Fibroblast of peridontal ligament (primary cell): ENCODE measurements around the gene ARPC1B.

ENCODE experiments used
- DNase-seq: peaks from one replicate; pipeline ENCODE4 v3.0.0-alpha.2; 2010; ENCODE audit errors: extremely low read depth

The ARPC1B gene

DNA sequence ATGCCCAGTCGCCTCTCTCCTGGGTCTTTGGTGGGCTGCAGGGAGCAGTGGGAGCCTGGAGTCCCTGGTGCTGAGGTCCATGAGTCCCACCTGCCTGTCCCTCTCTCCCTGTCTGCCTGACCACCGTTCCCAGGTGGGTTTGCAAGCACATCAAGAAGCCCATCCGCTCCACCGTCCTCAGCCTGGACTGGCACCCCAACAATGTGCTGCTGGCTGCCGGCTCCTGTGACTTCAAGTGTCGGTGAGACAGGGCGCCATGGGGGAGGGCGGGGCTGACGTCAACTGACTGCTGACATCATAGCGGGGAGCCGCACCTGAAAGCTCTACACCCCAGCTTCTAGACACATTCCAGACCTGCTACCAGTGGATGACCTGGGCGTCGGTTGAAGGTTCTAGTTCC is 15.2 kb downstream of the ARPC1B start:
- DNase-seq = no peak

DNA sequence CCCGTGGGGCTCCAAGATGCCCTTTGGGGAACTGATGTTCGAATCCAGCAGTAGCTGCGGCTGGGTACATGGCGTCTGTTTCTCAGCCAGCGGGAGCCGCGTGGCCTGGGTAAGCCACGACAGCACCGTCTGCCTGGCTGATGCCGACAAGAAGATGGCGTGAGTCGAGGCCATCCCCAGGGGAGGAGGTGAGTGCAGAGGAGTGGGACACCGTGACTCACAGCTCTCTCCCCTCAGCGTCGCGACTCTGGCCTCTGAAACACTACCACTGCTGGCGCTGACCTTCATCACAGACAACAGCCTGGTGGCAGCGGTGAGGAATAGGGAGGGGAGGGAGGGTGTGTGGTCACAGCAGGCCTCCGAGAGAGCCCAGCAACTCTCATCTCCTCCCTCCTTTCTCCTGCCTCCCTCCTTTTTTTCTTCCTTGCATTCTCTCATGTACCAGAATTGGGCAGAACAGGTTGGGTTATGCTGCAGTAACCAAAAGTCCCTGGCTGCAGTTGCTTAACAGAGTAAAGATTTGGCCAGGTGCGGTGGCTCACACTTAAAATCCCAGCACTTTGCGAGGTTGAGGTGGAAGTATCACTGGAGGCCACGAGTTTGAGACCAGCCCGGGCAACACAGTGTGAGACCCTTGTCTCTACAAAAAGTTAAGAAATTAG is 16.5 kb downstream of the ARPC1B start:
- DNase-seq = no peak

DNA sequence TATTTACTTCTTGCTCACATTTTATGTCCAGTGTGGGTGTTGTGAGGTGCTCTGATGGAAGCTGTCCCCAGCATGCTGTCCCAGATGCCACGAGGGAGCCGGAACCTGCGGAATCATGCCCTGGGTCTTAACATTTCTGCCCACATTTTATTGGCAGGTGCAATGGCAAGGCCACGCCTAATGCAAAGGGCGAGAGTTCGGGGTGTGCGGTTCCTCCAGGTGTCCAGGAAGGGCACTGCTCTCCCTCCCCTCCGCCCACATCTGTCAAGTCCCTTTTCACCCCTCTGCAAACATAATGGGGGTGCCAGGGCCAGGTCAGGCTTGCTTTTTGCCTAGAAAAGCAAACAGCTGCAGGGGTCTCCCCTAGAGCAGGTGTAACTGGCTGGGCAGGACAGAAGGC is 17.5 kb downstream of the ARPC1B start:
- DNase-seq = no peak

DNA sequence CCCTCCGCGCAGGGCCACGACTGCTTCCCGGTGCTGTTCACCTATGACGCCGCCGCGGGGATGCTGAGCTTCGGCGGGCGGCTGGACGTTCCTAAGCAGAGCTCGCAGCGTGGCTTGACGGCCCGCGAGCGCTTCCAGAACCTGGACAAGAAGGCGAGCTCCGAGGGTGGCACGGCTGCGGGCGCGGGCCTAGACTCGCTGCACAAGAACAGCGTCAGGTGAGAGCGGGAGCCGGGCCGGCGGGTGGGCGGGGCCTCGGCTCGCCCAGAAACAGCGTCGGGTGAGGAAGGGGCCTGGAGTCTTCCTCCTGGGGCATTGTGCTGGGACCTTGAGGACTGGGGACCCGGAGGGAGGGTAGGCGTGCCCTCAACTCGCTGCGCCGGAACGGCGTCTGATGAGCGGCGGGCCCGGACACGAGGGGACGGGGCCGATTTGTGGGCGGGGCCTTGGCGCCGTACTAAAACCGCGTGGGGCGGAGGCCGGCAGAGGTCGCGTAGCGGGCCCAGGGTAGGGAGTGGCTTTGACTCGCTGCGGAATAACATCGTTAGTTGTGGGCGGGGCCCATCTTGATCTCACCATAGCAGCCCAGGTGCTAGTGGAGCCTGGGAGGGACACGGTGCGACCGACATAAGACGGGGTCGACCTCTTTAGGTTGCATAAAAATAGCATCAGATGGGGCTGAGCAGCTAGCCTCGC is 18.3 kb downstream of the ARPC1B start:
- DNase-seq = no peak

DNA sequence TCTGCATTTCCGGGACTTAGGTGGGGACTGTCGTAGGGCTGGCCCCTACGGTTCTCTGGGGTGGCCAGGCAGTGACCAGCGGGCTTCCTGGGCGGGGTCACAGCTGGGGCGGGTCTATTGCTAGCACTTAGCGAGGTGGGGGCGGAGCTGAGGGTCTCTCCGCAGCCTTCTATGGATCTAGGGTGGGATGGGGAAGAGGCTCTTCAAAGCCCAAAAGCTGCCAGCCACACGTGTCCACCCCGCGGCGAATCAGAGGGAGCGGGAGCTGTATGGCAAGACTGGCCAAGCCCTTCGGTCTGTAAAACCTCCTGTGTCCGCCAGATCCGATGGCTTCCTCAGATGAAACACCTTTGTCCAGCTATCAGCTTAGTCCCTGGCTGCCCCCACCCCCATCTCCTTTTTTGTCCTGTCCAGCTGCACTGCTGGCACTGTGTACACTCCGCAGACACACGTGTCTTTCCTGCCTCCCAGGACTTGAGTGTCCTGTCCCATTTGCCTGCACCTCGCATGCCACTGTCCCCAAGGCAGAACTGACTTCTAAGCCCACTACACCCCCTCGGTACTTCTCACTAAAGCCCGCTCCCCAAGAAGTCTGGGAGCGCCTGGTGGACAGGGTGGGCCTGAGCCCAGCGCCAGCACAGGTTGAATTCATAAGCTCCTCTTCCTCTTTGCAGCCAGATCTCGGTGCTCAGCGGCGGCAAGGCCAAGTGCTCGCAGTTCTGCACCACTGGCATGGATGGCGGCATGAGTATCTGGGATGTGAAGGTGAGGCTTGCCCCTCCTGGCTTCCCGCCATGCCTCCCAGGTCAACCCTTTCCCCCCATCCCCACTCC is 19.0 kb downstream of the ARPC1B start:
- DNase-seq = no peak

DNA sequence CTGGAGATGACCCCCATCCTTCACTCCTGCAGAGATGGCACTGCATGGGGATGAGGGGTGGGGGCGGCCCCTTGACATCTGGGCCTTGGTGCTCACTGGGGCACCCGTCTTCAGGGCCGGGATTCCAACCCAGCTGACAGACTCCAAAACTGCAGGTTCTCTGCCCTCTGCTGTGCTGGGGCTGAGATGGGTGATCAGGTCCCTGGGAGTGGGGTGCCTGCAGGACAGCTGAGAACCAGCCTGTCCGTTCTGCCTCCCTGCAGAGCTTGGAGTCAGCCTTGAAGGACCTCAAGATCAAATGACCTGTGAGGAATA is 19.6 kb downstream of the ARPC1B start:
- no peak for DNase-seq

DNA sequence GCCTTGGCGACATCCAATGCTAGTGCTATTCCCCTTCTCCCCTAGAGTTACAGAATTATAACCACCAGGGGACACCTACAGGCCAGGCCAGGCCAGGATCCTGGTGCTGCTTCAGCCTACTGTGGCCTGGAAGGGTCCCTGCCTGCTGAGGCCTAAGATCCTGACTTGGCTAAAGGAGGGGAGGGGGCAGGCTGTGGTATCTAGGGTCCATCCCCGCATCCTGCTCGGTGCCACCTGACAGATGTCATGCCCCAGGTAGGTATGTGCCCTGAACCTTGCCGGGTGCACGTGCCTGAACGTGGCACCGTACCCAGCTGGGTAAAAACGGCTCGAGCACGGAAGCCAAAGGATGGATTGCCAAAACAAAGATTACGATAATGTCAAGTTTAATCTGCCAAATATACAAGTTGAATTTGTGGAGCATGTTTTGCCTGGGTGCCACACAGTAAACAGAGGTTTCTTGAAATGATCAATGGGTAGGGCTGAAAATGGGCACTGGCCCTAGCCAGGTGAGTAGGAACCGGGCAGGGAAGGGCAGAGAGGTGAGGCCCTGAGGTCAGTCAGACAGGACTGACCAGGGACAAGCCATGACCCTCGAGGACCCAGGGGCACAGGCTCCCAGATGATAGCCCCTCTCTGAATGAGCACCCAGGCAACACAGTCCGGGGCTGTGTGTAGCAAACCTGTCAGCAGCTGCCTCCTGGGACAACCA is 21.2 kb downstream of the ARPC1B start:
- no peak for DNase-seq

DNA sequence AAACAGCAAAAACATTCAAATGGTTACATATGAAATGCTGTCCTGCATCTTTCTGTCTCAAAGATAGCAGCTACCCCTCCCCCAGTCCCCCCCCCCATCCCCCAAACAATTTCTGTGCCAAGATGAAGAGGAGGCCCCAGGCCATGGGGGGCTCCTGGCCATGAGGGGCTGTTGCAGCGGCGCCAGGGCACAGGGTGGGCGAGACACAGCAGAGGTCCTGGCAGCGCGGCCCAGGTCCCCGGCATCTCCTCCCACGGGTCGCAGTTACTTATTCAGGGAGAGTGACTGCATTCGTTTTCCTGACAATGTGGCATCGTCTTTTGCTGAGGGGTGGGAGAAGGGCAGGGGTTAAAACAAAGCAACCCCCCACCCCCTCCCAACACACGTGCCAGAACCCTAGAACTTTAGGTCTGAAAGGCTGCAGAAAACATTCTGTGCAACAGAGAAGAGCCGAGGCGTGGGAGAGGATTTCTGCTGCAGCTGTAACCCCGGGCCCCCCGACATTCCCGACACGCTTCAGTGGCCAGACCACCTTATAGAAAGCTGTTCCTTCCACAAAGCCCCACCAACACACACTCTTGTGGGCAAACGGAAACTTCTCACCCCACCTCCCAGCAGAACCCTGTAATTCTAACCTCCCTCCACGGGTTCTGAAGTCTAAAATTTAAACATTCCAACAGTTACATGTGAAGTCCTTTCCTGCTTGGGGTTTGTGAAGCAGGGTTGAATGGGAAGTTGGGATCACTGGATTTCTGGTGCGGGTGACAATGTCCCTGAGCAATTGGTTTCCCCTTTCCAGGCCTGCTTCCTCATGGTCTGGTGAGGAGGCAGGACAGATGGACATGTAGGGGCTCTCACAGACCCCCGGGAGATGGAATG is 22.1 kb downstream of the ARPC1B start:
- no peak for DNase-seq

DNA sequence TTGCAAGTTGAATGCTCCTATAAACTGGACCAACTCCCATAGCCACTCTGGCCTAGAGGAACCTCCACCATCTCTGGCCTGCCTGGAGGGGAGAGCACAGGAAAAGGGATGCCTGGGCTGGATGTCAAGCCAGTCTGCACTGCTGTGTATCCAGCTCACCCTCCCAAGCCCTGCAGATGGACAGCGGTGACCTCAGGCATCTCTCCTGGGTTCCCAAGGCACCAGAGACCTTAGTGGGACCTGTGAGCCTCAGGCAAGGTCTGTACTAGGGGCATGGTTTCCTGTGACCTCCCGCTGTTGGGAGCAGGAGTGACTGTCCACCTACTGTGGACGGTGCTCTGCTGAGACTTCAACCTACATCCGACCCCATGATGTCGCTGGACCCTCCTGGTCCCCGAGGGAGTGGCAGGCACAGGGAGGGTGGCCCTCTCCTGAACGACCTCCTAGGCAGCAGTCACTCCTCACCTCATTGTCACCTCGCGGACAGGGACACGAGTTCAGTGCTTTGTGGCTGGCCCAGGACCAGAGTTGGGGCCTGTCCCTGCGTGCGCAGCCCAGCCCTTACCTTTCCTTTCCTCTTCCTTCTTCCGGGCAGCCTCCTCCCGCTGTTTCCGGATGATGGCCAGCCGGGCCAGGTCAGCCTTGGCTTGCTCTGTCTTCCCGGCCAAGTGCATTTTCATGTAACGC is 22.9 kb downstream of the ARPC1B start:
- no peak for DNase-seq

DNA sequence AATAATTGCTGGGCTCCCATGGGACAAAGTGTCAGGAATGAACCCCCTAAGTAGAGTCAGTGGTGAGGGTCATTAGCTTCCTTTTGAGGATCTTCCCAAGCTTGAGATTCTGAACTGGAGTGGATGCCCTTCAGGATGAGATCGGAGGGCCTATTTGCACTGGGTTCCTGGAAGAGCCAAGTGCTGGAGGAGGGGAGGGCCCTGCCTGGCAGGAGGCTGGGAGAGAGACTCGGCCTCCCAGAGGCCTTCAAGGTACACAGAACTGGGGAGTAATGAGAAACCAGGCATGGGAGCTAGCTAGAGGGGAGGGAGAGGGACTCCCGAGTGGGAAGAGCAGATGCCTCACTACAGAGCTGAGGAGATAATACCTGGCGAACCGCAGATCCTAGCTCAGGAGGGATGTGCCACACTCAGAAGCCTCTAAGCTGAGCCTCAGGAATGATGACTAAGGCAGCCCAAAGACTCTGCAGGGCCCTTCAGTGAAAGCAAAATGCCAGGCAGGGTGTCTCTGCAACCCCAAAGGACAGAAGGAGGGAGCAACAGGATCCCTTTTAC is 24.4 kb downstream of the ARPC1B start:
- DNase-seq = no peak

DNA sequence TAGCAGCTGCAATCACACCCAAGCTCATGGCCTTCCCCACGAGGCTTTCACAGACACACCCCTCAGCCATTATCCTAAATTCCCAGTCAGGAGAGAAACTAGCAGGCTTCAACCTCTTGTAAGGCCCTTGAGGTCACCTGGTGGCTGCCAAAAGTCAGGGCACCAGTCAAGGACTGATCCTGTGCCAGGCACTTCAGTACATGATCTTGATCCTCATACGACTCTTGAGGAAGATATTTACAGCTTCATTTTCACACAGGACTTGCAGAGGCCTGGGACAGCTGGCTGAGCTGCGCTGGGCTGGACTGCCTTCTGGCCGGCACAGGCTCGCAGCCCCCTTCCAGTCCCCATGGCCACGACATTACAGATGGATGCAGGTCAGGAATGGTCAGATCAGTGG is 25.1 kb downstream of the ARPC1B start:
- no peak for DNase-seq

DNA sequence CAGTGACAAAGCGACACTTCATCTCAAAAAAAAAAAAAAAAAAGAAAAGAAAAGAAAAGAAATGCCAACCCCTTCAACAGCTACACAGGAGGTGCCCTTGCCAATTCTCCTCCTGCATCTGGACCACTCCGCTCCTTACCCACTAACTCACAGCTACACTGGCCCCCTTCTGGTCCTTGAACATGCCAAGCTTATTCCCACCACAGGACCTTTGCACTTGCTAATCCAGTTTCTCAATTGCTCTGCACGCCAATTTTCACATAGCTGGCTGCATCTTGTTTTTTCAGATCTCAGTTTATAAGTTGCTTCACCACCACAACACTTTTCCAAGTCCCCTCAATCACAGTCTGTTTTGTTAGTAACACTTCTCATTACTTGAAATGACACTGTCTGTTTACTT is 28.3 kb downstream of the ARPC1B start:
- DNase-seq = no peak

DNA sequence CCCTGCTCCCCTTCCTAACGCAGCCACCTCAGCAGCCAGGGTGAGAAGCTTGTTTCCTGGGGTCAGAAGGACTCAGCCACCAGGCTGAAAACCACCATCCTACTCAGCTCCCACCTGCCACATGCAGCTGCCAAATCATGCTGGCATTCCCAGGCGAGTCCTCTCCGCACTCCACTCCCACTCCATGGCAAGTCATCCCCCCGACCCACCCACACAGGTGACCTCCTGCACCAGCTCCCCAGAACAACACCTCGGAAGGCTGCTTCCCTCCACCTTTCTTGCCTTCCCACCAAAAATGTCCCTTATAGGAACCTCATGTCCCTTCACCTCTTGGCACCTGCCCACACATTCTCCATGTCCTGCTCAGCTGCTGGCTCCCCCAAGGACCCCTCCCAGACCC is 29.2 kb downstream of the ARPC1B start:
- DNase-seq = no peak

DNA sequence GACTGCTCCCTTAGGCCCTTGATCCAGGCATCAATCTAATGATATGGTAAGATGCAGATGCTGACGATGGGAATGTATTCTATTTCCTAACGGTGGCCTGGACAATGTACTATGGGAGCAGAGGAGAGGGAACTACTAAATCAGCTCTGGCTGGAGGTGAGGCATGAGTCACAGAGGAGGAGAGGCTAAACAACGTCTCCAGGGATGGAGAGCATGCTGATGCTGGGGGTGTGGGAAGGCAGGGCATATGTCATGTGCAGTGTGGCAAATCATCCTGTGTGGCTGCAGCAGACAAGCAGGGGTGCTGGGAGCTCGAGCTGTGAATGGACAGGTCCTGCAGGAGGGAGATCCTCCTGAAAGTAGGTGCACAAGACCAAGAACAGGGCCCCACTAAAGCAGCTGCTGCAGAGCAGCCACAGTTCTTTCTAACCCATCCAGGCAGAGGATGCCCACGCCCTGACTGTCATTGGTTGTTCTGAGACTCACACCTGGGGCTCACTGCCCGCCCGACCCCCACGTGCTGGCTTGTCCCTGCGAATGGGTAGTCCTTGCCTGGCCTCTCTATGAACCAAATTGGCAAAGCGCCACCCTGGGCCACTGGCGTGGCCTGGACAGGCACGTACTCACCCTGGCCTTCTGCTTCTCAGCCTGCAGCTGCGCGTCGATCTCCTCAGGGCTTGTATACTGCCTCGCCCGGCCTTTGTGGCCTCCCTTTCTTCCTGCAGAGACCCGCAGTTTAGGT is 29.9 kb downstream of the ARPC1B start:
- no peak for DNase-seq

DNA sequence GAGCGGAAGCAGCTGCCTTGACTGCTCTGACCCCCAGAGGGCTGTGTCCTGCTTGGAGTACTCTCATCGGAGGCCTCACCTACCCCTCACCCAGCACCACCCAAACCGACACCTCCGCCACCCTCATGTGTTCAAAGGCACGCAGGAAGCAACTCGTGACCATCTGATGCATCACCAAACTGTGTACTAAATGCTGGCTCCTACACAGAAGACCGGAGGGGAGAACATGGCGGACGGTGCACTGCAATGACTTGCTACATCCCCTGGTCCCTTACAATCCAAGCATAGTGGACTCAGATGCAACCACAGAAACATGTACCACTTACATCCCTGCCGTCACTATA is 30.4 kb downstream of the ARPC1B start:
- no peak for DNase-seq

DNA sequence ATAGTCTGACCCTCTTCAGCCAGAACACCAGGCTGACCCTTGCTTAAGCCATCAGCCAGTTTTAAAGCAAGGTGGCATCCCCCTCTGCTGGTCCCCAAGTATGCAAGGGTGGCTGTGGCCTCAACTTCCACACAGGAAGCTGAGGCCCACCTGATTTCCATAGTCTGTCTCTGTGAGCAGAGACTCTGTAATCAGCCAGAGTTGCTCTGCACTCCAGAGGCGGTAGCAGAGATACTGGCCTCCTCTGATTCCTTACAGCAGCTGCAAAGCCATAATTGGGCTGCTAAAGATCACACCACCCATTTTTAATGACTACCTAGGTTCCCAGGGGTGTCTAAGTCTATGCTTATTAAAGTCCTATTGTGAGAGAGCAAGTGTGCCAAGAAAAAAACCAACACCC is 32.0 kb downstream of the ARPC1B start:
- no peak for DNase-seq

DNA sequence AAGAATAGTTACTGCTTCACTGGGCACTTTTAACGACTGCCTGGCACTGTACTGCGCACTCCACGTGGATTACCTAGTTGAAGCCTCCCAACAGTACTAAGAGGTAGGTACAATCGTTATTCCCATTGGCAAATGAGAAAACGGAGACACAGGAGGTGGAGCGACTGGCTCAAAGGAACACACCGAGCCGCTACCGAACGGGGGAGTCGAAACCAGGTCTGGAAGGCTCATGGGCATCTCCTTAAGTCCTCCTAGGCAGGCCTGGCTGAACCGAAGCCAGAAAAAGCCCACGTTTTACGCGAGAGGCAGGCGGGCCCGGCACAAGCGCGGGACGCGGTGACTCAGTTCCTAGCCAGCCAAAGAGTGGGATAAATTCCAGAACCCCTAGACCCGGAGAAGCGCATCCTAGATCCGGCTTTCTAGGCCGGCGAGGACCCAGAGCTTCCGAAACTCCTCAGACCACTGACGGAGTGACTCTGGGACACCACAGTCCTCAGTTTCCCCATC is 33.4 kb downstream of the ARPC1B start:
- DNase-seq = peak; percentile 81

DNA sequence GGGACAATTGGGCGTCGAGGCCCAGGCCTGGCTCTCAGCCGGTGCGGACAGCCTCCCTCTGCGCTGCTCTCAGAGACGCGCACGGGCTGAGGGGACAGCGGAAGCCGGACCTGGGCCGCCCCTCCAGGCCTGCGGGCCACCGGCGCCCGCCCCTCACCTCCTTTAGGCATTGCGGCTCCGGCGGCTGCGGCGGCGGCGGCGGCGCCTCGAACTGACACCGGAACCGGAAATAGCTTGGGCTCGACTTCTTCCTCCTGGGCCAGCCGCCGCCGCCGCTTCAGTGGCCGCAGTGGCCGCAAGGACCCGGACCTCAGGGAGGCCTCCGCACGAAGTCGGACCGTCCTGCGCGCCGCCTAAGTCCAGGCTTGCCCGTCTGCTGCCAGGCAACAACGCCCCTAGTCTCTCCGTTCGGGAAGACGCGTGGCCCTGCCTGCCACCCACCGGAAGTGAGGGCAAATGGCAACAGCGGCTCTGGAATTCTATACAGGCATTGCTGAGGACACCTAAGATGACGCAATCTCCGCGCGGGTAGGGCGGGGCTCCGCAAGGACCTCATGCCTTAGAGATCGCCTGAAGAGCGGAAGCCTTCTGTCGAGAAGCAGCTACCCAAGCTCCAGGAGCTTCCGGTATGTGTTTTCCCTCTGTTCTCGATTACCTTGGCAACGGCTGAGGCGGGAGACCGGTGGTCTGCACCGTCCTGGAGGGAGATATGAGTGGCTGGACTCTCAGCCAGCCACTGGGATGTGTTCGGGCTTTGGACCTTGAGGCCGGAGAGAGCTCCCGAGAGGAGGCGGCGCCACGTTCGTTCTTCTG is 34.1 kb downstream of the ARPC1B start, which contains the start of the genes BUD31 and PDAP1:
Gene BUD31, plus strand, starts transcription at position 591 of the 813 bp plus-strand sequence. CDS start 2,124 bp downstream, outside the sequence.
Gene PDAP1, minus strand, starts transcription at position 219 of the 813 bp plus-strand sequence. Its CDS starts 49 bp downstream, at position 170.
- peak; percentile 94 for DNase-seq

DNA sequence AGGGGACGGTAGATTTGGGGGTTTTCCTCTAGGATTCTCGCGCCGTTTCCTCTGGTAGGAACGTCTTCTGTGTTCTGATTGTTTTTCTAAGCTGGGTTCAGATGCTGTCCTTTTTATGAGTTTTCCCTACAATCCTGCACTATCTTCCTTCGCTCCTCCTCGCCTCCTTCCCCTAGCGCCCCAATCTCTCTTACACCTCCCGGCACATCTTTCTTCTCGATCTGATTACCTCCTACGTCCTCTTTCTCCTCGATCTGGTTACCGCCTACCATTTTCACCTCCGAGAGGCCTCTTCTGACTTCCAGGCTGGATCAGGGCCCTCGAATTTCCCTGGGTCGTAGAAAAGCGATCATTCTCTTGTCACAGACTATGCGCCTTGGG is 34.7 kb downstream of the ARPC1B start:
- DNase-seq = no peak
